OCI-LY7 (cell line): ENCODE measurements around the gene IRF1.

Source experiments
- CTCF ChIP-seq: fragments of 200-600 bp; sonication (generic); conservative IDR thresholded peaks from 2 replicates; pipeline ENCODE4 v1.5.1; 2014; ENCODE audit warnings: mild to moderate bottlenecking, antibody characterized with exemption, low read length, moderate library complexity, mixed read lengths
- EZH2phosphoT487 ChIP-seq: fragments of 200-600 bp; sonication (generic); IDR thresholded peaks from 2 replicates; pipeline ENCODE4 v1.6.1; 2018; ENCODE audit warnings: low read depth, borderline replicate concordance, mild to moderate bottlenecking, mixed run types, antibody characterized with exemption, low read length, moderate library complexity, mixed read lengths

GRCh38 chr5:132510076-132510475 lies 19.5 kb upstream of the IRF1 start:
- TF ChIP-seq EZH2phosphoT487 (no peak), CTCF (no peak)
